Fibroblast of the conjunctiva (primary cell): ENCODE measurements around the gene TMEM178B.

Experiments
- DNase-seq: peaks from one replicate; pipeline ENCODE4 v3.0.0-alpha.2; 2010; ENCODE audit warnings: low read depth

Gene TMEM178B

DNA sequence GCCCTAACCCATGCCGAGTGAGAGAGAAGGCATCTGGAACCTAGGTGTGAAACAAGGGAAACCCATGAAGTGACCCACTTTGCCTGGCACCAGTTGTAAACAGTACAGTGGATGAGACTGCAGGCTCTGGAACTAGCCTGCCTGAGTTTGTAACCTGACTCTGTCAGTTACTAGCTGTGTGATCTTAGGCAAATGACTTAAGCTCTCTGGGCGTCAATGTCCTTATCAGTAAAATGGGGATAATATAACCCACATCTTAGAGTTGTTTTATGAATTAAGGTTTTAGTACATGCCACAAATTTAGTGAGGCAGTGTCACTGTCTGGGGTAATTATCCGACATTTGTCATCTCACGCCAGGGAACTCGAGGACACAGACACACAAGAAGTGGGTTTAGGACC, 394.5 kb downstream of the TMEM178B start:
- no peak for DNase-seq

DNA sequence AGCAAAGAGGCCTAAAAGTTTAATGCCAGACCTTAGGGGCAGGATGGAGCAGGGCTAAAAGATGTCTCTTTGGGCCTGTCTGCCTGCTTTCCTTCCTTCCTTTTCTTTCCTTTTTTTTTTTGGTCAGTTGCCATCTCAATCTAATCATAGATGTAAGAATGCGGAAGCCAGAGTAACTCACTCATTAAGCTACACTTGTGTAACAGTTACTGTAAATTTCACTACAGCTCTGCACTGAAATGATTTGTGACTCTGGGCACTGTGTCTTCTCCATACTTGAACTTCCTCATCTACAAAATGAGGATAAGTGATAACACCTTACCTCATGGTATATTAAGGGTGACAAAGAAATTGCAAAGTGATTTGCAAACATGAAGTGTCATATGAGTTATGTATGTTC, 401.8 kb downstream of the TMEM178B start:
- no peak for DNase-seq

DNA sequence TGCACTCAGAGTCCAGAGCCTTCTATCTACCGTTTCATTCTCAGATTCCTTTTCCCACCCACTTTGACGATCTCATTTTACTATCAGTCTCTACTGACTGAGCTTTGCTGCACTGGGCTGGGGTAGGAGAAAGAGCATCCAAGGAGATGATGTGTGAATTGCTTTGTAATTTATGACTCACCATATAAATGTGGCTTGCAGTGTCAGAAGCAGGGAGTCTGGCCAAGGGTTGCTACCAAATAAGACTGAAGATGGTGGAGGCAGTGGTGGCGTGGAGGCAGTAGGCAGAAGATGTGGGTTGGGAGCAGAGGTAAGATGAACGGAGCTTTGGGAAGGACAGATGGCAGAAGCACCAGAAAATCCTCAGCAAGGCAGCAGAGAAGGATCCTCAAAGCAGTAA, 404.0 kb downstream of the TMEM178B start:
- DNase-seq, result no peak

DNA sequence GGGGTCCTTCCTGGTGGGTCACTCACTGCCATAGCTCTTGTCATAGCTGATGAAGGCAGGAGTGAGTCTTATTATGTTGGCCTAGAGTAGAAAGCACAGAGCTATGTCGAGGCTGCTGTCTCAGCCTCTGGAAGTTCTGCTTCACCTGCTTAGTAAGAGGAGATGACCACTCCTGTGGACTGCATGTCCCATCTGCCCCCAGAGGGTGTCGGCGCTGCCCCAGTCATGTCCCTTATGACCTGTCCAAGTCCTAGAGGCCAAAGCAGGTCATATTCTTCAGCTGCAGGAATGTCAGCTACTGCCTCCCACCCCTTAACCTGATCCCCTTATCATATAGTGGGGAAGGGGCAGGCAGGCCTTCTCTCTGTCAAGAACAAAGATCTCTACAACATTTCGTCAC, 405.0 kb downstream of the TMEM178B start:
- no peak for DNase-seq

DNA sequence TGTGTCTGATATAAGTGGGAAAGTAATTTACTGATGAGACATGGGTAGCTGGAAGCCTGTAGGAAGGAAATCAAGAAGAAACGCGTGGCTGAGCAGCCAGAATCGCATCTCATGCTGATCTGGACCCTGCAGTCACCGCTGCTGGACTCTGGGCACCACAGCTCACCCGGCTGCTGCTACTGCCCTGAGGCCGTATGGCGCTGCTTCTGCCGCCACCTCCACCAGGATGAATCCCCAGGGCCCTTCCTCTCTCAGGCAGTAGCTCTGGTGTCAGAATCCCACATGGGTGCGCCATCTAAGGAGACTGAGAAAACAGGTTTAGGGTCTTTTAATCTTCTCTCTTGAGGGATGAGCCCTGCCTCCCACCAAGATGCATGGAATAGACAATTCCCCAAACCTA, 407.1 kb downstream of the TMEM178B start:
- no peak for DNase-seq

DNA sequence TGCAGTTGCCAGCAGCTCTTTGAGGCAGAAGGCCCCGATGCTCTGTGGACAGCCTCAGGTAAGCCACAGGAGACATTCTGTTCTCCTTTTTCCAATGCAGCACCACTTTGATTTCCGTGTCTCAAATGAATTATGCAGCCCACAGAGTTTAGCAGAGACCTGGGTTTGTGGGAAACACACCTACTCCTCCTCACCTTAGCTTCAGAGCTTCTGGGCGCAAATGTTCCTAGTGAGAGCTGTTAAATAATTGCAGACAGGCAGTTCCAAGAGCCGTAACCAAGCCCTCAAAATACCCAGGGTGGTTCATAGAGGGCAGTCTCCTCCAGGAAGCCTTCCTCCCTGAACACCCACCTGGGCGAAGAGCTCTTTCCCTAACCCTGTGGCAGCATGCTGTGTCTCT, 408.1 kb downstream of the TMEM178B start:
- no peak for DNase-seq

DNA sequence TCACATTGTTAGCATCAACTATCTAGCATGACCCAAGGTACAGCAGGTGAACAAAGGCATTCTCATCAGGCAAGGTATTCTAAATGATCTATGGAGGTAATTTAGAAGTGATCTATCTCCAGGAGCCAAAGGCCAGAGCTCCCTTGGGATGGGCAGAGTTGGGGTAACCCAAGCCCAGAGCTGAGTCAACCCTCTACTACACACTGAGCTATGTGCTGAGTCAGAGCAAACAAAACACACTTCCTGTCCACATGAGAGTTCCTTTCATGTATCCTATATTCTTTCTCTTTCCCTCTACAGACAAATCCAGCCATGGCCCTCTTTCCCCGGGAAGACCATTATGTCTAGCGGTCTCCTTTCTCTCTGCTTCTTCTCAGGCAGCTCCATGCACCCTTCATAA, 409.2 kb downstream of the TMEM178B start:
- DNase-seq, result no peak

DNA sequence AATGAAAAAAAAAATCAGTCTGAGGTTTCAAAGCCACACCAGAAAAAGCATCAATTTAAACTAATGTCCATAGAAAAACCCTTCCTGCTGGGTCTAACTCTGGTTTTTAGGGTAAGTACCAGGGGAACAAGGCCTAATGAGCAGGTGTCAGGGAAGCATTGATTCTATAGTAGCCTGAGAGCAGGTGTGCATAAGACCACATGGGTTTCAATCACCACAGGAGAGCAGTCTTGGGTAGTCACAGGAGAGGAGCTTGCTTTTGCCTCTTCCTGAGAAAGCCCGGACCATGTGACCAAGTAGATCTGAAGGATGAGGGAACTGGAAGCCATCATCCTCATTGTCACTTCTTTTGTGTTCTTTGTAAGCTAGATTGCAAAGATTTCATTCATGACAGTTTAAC, 411.0 kb downstream of the TMEM178B start:
- DNase-seq, result no peak

DNA sequence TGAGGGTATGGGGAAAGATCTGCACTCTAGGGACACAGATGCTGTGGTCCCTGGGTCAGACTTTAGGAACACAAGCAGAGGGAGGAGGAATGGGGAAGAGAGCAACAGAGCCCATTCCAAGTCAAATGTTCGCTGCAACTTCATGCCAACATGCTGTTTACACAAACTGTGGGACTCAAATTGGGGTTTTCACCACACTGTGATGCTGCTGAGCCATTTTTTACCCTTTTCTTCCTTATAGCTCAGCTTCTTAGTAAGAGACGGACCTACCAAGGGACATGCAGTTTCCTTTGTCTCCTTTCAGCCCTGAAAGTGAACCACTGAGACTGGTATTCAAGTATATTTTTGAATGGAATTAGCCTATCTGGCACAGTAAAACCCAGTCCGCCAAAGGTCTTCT, 413.1 kb downstream of the TMEM178B start:
- no peak for DNase-seq

DNA sequence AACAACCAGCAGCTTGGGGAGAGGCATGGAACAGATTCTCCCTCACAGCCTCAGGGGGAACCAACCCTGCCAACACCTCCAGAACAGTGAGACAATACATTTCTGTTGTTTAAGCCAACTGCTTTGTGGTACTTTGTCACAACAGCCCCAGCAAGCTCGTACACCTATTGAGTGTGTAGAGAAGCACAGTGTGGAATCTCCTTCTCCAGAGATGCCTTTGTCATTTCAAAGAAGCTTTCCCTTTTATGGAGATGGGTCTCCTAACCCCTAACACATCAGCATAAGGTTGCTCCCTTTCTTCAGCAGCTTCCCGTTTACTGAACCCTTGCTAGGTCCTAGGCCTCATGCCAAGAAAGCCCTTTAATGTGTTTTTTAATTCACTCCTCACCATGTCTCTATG, 416.6 kb downstream of the TMEM178B start:
- DNase-seq, result no peak

DNA sequence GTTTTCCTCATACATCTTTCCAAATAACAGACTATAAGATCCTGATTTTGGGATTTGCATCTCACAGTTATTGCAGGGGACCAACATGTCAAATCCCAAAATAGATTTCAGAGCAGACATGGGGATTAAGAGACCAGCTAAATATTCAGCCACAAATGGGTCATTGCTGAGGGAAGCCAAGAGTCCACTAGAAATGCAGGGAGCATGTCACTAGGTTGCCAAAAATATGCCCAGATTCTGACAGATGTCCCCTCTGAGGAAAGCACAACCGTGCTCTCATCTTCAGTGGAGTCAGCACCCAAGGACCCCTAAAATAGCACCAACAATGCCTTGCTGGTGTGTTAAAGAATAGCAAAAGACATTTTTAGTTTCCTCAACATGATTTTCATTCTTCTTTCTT, 421.2 kb downstream of the TMEM178B start:
- no peak for DNase-seq

DNA sequence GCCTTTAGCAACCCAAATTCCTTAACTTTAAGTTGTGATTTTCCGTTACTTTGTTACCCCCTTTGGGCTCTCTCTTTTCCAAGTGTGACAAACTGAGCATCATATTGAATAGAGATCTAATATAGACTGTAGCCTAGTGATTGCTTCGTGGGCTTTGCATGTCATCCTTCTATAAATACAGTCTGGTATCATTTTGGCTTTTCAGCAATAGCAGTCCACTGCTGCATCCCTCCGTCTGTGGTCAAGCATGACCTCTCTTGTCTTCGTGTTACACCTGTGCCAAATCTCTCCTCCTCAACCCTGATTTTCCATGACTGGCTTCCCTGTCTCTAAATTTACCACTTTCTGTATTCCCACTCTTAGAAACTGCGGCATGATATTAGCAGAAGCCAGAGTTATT, 423.5 kb downstream of the TMEM178B start:
- DNase-seq, result no peak

DNA sequence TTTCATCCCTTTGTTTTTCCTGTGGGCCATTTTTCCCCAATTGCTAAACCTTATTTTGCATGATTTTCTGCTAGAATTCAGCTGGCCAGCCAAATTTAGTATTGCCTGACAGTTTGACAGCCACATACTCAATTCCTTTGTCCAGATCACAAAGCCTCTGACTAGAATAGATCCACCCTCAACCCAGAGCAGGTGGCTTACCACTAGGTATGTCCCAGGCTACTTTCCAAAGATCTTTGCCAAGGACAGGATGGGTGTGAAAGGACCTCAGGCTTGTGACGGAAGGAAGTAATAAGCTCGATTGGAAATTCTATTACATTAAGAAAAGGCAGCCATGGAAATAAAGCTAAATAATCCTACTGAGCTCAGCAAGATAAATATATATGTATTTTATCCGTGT, 426.7 kb downstream of the TMEM178B start:
- no peak for DNase-seq

DNA sequence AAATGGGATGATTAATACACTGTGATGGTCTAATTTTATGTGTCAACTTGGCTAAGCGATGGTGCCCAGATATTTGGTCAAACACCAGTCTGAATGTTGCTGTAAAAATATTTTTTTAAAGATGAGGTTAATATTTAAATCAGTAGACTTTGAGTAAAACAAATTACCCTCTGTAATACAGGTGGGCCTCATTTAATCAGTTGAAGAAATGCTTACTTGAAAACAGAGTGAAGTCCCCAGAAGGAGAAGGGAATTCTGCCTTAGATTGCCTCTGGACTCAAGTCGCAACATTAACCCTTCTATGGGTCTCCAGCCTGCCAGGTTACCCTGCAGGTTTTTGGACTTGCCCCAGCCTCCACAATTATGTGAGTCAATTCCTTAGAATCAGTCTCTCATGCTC, 427.6 kb downstream of the TMEM178B start:
- no peak for DNase-seq

DNA sequence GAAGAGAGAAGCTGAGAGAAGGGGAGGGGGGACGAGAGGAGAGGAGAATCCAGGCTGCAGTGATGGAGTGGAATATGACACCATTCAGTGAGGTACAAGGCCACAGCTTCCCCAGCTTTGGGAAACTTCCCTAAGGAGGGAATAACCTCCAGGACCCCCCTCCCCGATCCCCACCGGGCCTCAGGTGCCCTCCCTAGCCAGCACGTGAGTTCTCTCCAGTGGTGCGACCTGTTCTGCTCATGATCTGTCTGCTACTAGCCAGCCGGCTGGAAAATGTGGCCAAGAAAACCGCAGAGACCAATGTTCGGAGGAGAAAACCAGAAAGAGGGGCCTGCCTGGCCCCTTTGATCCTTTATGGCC, 437.4 kb downstream of the TMEM178B start:
- DNase-seq, result no peak

DNA sequence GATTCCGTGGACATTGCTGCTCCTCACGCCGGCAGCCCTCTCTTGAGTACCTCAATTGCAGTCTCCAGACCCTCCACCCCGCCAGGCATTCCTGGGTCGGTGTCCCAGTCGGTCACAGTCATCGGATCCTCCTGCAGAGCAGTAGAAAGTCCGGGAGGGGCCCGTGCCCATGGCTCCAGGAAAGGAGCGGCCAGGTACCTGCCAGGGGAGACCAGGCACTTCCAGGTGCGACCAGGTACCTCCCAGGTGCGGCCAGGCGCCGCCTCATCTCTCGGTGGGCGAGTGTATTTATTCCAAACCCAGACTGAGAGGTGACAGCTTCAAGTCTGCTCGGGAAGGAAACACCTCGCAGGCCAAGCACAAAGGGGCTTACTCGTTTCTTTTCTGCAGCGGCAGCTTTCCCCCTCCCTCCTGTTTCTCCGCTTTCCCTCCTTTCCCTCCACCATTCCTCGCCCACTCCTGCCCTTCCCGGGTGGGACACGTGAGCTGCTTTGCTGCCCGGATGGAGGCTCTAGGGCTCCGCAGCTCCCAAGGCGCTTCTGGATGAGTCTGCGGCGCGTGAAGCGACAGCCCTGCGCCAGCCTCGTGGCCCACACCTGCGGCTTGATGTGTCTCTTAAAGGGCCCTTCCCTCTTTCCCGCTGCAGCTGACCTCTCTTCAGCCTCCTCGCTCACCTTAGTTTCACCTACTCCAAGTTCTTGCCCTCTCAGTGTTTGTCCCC, 438.0 kb downstream of the TMEM178B start:
- no peak for DNase-seq

DNA sequence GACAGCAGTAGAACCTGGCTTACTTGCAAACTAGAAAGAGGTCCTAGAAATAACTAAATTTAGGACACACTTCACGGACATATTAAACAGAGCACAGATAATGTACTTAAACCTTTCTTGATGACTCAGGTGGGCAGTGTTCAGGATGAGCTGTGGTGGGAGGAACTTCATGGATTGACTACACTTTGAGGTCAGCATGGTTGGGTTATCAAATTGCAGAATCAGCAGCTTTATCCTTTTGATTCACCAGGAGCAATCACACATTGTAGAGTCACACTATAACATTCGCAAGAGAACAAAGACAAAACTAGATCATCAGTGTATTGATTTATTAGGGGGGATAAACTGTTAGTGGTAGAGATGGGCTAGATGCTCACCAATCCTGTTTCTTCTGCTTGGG, 438.7 kb downstream of the TMEM178B start:
- DNase-seq, result no peak

DNA sequence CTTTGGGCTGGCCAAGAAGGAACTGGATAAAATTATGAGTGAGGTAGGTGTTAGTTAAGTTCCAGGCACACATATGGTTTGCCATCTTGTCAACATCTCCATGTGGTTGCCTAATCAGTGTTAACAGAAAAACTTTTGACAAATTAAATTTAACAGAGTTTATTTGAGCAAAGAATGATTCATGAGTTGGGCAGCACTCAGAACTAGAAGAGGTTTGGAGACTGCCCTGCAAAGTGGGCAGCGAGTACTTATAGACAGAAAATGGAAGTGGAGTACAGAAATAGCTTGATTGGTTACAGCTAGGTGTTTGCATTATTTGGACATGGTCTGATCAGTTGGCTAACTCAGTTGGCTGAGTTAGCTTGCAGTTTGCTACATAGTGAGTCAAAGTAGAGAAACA, 439.9 kb downstream of the TMEM178B start:
- no peak for DNase-seq

DNA sequence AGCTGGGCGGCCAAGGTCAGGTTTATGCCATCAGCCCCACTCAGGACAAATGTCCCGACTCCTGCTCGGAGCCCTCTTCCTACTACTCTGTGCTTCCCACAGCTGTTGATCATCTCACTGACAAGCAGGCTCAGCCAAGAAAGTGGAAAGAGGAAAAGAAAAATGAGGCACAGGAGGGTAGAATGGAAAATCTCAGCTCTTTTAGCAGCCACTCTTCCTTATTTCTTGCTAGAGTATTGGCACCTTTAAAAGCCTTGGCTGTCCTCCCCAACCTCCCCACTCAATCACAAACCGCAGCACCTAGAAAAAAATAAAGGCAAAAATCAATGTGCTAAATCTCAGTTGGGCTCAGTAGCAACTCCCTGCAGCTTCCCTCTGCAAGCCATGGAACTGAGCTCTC, 442.1 kb downstream of the TMEM178B start:
- no peak for DNase-seq

DNA sequence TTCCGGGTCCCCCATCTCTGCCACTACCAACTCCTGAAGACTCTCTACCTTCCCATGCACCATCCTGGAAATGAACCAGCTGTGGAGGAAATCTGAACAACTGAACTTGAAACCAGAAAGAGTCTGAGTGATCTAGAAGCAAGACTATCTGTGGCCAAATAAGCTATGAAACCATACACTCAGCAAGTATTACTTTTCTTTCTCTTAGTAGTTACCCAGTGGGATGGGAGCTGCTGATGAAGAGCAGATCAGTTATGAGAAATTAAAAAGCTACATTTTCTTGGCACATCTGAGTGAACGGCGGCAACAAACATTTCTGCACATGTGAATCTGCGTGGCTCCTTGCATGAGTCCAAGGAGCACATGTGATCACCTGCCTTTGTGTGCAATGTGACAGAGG, 445.8 kb downstream of the TMEM178B start:
- no peak for DNase-seq

DNA sequence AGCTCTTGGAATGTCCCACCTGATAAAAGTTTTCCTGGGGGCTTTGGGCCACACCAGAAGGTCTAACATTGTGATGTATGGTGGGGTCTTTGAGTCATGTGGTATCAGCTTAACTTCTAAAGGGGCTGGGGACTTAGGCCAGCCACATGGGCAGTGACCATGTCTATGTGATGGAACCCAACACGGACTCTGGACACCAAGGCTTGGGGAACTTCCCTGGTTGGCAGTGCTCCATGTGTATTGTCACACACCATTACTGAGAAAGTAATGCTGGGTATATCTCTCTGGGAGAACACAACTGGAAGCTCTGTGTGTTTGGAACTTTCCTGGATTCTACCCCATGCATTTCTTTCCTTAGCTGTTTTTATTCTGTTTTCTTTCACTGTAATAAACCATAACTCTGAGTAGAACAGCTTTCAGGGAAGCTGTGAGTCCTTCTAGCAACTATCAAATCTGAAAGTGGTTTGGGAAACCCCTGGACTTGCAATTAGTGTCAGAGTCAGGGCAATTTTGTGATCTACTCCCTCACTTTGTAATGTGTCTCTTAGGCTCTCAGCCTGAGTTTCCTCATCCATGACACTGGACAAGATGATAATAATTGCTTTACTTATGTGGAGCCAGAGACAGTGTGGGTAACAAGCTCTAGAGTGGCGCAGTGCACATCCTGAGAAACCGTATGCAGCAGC, 448.9 kb downstream of the TMEM178B start:
- no peak for DNase-seq

DNA sequence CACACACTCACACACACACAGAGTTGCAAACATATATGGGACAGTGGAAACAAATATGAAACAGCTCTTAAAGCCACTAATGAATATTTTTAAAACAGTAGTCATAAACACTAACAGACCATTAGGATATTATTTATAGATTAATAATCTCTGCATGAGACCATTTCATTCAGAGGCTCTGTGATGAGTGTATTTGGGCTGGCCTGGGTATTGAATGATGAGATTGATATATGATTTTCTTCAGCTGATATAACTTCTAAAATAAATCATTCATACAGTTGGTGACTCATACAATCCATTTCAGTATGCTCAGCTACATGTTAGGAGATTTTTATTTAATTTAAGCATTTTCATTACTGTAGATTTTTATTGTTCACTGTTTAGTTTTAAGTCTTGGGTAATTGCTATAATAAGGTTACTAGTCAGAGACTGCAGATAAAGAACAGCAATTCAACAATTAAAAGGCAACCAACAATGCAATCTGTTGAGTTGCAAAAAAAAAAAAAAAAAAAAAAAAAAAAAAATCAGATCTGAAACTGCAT, 452.2 kb downstream of the TMEM178B start:
- no peak for DNase-seq

DNA sequence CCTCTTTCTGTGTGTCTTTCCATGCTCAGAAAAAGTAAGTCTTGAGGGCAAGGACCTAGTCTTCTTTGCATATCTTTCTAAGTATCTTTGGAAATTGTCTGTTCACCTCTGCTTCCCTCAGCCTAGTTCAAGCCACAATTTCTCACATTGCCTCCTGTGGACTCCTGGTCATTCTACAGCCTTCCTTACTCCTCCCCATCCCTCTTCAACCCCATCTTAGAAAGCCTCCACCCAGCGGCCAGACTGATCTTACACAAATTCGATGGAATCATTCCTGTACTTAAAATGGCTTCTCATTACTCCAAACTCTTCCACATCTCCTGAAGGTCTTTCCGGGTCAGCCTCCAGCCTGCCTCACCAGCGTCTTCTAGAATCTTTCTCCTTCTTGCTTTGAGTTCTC, 453.2 kb downstream of the TMEM178B start:
- no peak for DNase-seq

DNA sequence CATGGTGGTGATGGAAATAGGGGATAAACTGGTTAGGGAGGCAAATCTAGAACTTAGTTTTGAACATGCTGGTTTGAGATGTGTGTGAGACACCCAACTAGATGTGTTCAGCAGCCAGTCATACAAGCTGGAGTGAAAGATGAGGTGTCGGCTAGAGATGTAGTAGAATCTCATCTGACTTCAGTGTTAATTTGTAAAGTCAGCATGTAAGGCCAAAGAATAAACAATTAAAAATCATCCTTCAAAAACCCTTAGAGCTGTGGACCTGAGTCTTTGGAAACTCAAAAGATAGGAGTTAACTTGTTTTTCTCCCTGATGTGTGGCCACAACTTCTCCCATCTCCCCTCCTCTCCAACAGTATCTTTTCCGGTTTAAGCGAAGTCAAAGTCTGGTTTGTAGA, 454.5 kb downstream of the TMEM178B start:
- no peak for DNase-seq
